Stimulated activated CD4-positive, alpha-beta T cell treated with anti-CD3 and anti-CD28 coated beads, Interleukin-2, amount 100 ng/mL, for 4 hours (primary cell): ENCODE results near the gene CPSF4.
"Not testable (repeated sequence)": the region's sequence is repeated elsewhere in the genome, so short reads cannot be mapped to it uniquely, and the experiment has no call there.

Experiments used
- DNase-seq: peaks from one replicate; pipeline ENCODE4 v3.0.0-alpha.2; 2020; ENCODE audit warnings: low read depth

Gene CPSF4

GRCh38 chr7:99493823-99494222 is 55.1 kb downstream of the CPSF4 start:
- no peak for DNase-seq

- no peak for DNase-seq
These were observed 59.2 kb downstream of the CPSF4 start for GRCh38 chr7:99497766-99498545.

DNA sequence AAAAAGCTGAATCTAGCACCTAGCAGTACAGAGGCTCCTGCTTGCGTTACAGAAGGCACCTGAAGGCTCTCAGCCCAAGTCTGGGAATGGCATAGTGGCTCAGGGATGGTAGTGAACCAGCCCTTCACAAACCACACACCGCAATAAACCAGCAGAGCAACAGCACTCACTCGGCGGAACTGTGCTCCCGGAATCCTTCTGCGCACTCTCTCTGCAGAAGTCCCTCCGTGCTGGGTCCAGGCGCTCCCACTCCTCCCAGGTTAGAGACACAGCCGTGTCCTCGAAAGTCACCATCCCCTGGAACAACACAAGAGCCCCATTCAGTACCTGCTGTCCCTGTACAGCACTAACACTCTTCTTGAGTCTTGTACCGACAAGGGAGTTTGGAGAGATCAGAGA is 59.8 kb downstream of the CPSF4 start:
- DNase-seq, result no peak

DNA sequence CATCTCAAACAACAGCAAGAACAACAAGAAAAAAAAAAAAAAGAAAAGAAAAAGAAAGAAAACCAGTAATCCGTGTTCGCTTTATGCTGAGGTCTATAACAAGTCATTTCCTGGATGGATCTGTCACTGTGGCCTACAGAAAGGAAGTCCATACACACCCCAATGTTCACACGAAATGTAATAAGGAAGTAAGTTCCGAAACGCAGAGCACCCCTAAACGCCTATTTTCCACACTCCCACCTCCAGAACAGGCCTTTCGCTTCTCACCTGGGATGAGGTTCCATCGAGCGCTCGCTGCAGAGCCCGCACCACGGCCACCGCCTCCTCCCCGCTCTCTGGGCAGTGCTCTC is 60.6 kb downstream of the CPSF4 start:
- no peak for DNase-seq

- peak; percentile 85 for DNase-seq
These were observed 61.2 kb downstream of the CPSF4 start, which contains the start of gene ZNF394 for GRCh38 chr7:99499721-99500636. TSS of gene ZNF394 (minus strand) at chr7:99500281. CDS start at chr7:99500093, 188 bp downstream.

DNA sequence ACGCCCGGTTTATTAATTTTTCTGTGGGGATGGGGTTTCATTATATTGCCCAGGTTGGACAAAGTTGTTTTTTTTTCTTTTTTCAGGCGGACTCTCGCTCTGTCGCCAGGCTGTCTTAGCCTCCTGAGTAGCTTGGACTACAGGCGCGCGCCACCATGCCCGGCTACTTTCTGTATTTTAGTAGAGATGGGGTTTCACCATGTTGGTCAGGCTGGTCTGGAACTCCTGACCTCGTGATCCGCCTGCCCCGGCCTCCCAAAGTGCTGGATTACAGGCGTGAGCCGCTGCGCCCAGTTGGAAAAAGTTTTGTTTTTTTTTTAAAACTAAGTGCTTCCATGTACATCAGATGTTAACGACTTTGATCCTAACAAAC is 61.9 kb downstream of the CPSF4 start:
- no peak for DNase-seq

- DNase-seq, result not testable (repeated sequence)
These were observed 62.5 kb downstream of the CPSF4 start for GRCh38 chr7:99501236-99501635.

GRCh38 chr7:99504281-99504602 is 65.5 kb downstream of the CPSF4 start:
- DNase-seq, result no peak

- DNase-seq, result peak; percentile 95
These were observed 66.0 kb downstream of the CPSF4 start, which contains the start of gene ZKSCAN5 for GRCh38 chr7:99504603-99505323. TSS of gene ZKSCAN5 (plus strand) at chr7:99504662. CDS start at chr7:99506045, 1,383 bp downstream.

DNA sequence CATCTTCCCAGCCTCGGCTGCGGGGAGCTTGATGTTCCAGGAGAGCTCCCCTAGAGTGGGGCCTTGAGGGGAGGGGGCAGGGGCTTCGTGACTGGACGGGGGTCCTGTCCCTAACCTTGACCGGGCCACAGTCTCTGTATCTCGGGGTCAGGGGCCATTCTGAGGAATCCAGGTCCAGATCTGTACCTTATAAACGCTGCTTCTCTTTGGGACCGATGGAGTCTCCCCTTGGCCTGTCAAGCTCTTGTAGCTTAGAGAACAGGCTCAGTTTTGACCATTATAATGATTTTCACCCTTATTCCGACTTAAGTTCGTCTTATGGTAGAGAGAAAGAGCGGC is 66.5 kb downstream of the CPSF4 start:
- DNase-seq, result no peak
